ENCODE measurements around the gene MGAT4B. TPM values are rescaled to one million over a fixed set of nuclear protein-coding genes. Genes with fewer than 3 reads are reported as not detected.
A peak's percentile ranks its signal among the peaks of the same experiment; 100 is the strongest.
"Not testable (repeated sequence)": the region's sequence is repeated elsewhere in the genome, so short reads cannot be mapped to it uniquely, and the experiment has no call there.

The MGAT4B gene
- polyA plus RNA-seq, 3 donors: 12.4 to 151 (median 14.3) TPM

GRCh38 chr5:179792612-179793467 is 13.8 kb downstream of the MGAT4B start:
- Histone ChIP-seq H3K79me2 (ENCODE audit: insufficient read depth, low read length) (peaks cover 4% of the 10 kb centered on the region), H2AFZ (ENCODE audit: insufficient read depth, low read depth, low read length, poor library complexity, severe bottlenecking) (peak overlapping the region; percentile 25), H3K27me3 (ENCODE audit: control insufficient read depth in 2 of 2, insufficient read depth in 2 of 2, low read length in 2 of 2) (no peaks in the 10 kb centered on the region), H3K36me3 (replicated peaks in 1 of 2; ENCODE audit: control insufficient read depth in 1 of 2, insufficient read depth in 2 of 2, low read length in 2 of 2) (peaks cover 5 to 11% of the 10 kb centered on the region in 2 donors), H4K20me1 (ENCODE audit: insufficient read depth, low read length) (peaks cover 43% of the 10 kb centered on the region), H3K9me3 (replicated peaks in 1 of 2; ENCODE audit: control insufficient read depth in 1 of 2, insufficient read depth in 1 of 2, low read length in 2 of 2) (no peaks in the 10 kb centered on the region), H3K4me3 (replicated peaks in 1 of 3; ENCODE audit: low read depth in 2 of 3, low read length in 3 of 3) (peak overlapping the region in 1 of 3 experiments; percentile 63), H3K27ac (ENCODE audit: low read depth in 1 of 2, low read length in 2 of 2) (peak overlapping the region in 1 of 2 donors; percentile 16), H3K4me1 (ENCODE audit: control insufficient read depth in 1 of 2, insufficient read depth in 2 of 2, low read length in 2 of 2) (peaks cover 52 to 55% of the 10 kb centered on the region in 2 donors), H3K4me2 (replicated peaks; ENCODE audit: extremely low read depth, low read length, poor library complexity, severe bottlenecking) (peak overlapping the region; percentile 84), H3K9ac (ENCODE audit: insufficient read depth, low read length, poor library complexity, severe bottlenecking) (peak overlapping the region; percentile 19)
- peak overlapping the region in 6 of 7 donors; percentile 25 to 83 (median 68) for H3K27ac Mint-ChIP-seq
- peak in 2 of 3 donors; percentile 61 to 74 for DNase-seq
- peaks cover 4 to 11% of the 10 kb centered on the region in 2 donors for H3K36me3 Mint-ChIP-seq
- intact Hi-C loops (cut with micrococcal nuclease): loop anchor here in 1 of 2 donors (2.0 to 10.0 kb wide), 2 partner anchors 14 to 58 kb away; partner anchors contain the start of gene MAML1
- H3K4me1 Mint-ChIP-seq: peaks cover 42% of the 10 kb centered on the region
- H3K4me3 Mint-ChIP-seq: peak overlapping the region; percentile 64 to 83
- WGBS (ENCODE audit: insufficient coverage): 13% methylated on average over 22 of the region's 24 CpGs
- H3K9me3 Mint-ChIP-seq: peaks cover 0 to 3% (median 0%) of the 10 kb centered on the region in 7 donors
- TF ChIP-seq CTCF (IDR thresholded peaks at IDR 0.05): no peak
- H3K27me3 Mint-ChIP-seq (ENCODE audit: low read depth in 3 of 3): peaks cover 0 to 3% (median 0%) of the 10 kb centered on the region in 3 donors

DNA sequence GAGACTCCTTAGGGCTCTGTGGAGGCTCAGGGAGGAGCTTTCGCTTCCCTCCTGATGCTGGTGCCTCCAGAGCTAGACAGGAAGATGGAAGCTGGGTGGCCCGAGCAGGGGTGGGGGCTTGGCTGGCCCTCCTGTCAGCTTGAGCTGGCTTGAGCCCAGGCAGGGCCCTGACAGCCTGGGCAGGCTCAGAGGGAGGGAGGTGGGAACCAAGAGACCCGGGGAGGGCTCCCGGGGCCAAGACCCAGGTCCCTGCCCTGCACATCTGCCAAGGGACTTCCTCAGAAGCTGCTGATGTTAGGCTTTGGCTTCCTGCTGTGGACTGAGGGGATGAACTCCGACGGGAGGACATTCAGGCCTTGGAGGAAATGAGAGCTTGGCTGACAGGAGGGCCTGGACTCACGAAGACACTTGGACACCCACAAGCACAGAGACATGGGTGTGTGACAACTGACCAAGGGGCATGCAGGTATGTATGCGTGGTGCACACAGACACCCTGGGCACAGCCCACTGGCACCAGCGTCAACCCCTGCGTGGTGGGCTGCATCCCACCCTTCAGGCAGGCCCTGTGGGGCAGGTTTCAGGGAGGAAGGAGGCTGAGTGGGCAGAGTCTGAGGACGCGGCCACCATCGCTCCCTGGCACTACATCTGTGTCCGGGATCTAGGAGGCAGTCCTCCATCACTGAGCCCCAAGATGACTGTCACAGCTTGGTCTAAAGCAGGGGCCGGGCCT is 14.6 kb downstream of the MGAT4B start:
- peak overlapping the region; percentile 34 to 36 for H3K27ac ChIP-seq (ENCODE audit: low read depth in 1 of 2, low read length in 2 of 2)
- Mint-ChIP-seq H3K4me1 (peaks cover 41% of the 10 kb centered on the region), H3K9me3 (peaks cover 0 to 3% (median 0%) of the 10 kb centered on the region in 7 donors), H3K4me3 (peak overlapping the region in 1 of 2 donors; percentile 43), H3K27ac (peak overlapping the region in 4 of 7 donors; percentile 30 to 75 (median 72)), H3K27me3 (ENCODE audit: low read depth in 3 of 3) (peaks cover 0 to 3% (median 0%) of the 10 kb centered on the region in 3 donors), H3K36me3 (peaks cover 0 to 5% of the 10 kb centered on the region in 2 donors)
- intact Hi-C loops (cut with micrococcal nuclease): loop anchor here in 1 of 2 donors (2.0 to 10.0 kb wide), 2 partner anchors 13 to 57 kb away; partner anchors contain the start of gene MAML1
- H3K4me2 ChIP-seq (replicated peaks; ENCODE audit: extremely low read depth, low read length, poor library complexity, severe bottlenecking): peak overlapping the region; percentile 84
- no peaks in the 10 kb centered on the region for H3K27me3 ChIP-seq (ENCODE audit: control insufficient read depth in 2 of 2, insufficient read depth in 2 of 2, low read length in 2 of 2)
- peaks cover 35% of the 10 kb centered on the region for H4K20me1 ChIP-seq (ENCODE audit: insufficient read depth, low read length)
- H3K9ac ChIP-seq (ENCODE audit: insufficient read depth, low read length, poor library complexity, severe bottlenecking): peak overlapping the region; percentile 19
- peaks cover 51 to 54% of the 10 kb centered on the region in 2 donors for H3K4me1 ChIP-seq (ENCODE audit: control insufficient read depth in 1 of 2, insufficient read depth in 2 of 2, low read length in 2 of 2)
- H3K36me3 ChIP-seq (replicated peaks in 1 of 2; ENCODE audit: control insufficient read depth in 1 of 2, insufficient read depth in 2 of 2, low read length in 2 of 2): peaks cover 0 to 4% of the 10 kb centered on the region in 2 donors
- no peak overlapping the region for H3K4me3 ChIP-seq (replicated peaks in 1 of 3; ENCODE audit: low read depth in 2 of 3, low read length in 3 of 3)
- WGBS (ENCODE audit: insufficient coverage): 20% methylated on average over 15 of the region's 15 CpGs
- TF ChIP-seq CTCF (IDR thresholded peaks at IDR 0.05): no peak
- peaks cover 4% of the 10 kb centered on the region for H3K79me2 ChIP-seq (ENCODE audit: insufficient read depth, low read length)
- no peak overlapping the region for H2AFZ ChIP-seq (ENCODE audit: insufficient read depth, low read depth, low read length, poor library complexity, severe bottlenecking)
- DNase-seq: no peak
- H3K9me3 ChIP-seq (replicated peaks in 1 of 2; ENCODE audit: control insufficient read depth in 1 of 2, insufficient read depth in 1 of 2, low read length in 2 of 2): no peaks in the 10 kb centered on the region

GRCh38 chr5:179789278-179789677 is 17.4 kb downstream of the MGAT4B start:
- DNase-seq; H3K79me2 ChIP-seq (ENCODE audit: insufficient read depth, low read length); H3K4me2 ChIP-seq (replicated peaks; ENCODE audit: extremely low read depth, low read length, poor library complexity, severe bottlenecking); H3K4me3 ChIP-seq (replicated peaks in 1 of 3; ENCODE audit: low read depth in 2 of 3, low read length in 3 of 3); H3K36me3 ChIP-seq (replicated peaks in 1 of 2; ENCODE audit: control insufficient read depth in 1 of 2, insufficient read depth in 2 of 2, low read length in 2 of 2); H3K9ac ChIP-seq (ENCODE audit: insufficient read depth, low read length, poor library complexity, severe bottlenecking); H3K27ac ChIP-seq (ENCODE audit: low read depth in 1 of 2, low read length in 2 of 2); H3K9me3 Mint-ChIP-seq; H3K27me3 Mint-ChIP-seq (ENCODE audit: low read depth in 3 of 3); H3K27ac Mint-ChIP-seq; H3K27me3 ChIP-seq (ENCODE audit: control insufficient read depth in 2 of 2, insufficient read depth in 2 of 2, low read length in 2 of 2); intact Hi-C loops (cut with micrococcal nuclease); H2AFZ ChIP-seq (ENCODE audit: insufficient read depth, low read depth, low read length, poor library complexity, severe bottlenecking); H3K4me3 Mint-ChIP-seq; H3K36me3 Mint-ChIP-seq; H3K9me3 ChIP-seq (replicated peaks in 1 of 2; ENCODE audit: control insufficient read depth in 1 of 2, insufficient read depth in 1 of 2, low read length in 2 of 2): not testable (repeated sequence)
- H3K4me1 Mint-ChIP-seq: peaks cover 40% of the 10 kb centered on the region
- Histone ChIP-seq H4K20me1 (ENCODE audit: insufficient read depth, low read length) (peaks cover 17% of the 10 kb centered on the region), H3K4me1 (ENCODE audit: control insufficient read depth in 1 of 2, insufficient read depth in 2 of 2, low read length in 2 of 2) (peaks cover 39 to 44% of the 10 kb centered on the region in 2 donors)
- 100% methylated on average over 1 of the region's 9 CpGs for WGBS (ENCODE audit: insufficient coverage)
